GM12892 (cell line): ENCODE results near the gene SBF1.

Experiments
- DNase-seq: peaks from one replicate; pipeline ENCODE4 v3.0.0; 2011; ENCODE audit not compliant: insufficient read length
- FAIRE-seq: peaks from 2 replicates; lab custom pipeline; 2011; peaks lifted over from hg19 to GRCh38; lab: Jason Lieb, UNC
- POLR2A ChIP-seq: IDR thresholded peaks from 2 replicates; pipeline ENCODE4 v1.6.1; 2011; ENCODE audit warnings: low read depth, low read length, control low read depth
- POLR2AphosphoS5 ChIP-seq: IDR thresholded peaks from 2 replicates; pipeline ENCODE4 v1.6.1; 2011; ENCODE audit warnings: low read depth, low read length, control low read depth
- TAF1 ChIP-seq: IDR thresholded peaks from 2 replicates; pipeline ENCODE4 v1.6.1; 2011; ENCODE audit warnings: low read depth, mild to moderate bottlenecking, control low read depth, low read length, borderline replicate concordance

Gene SBF1

GRCh38 chr22:50468626-50469025 is 6.2 kb downstream of the SBF1 start:
- FAIRE-seq = no peak

GRCh38 chr22:50467773-50468440 is 6.9 kb downstream of the SBF1 start:
- FAIRE-seq (no peak), DNase-seq (no peak)
- TF ChIP-seq POLR2AphosphoS5 (no peak), TAF1 (no peak), POLR2A (no peak)

More at GRCh38 chr22:50468626-50469025, 6.2 kb downstream of the SBF1 start:
- no peak for TF ChIP-seq POLR2A
- TF ChIP-seq POLR2AphosphoS5 = no peak
- no peak for TF ChIP-seq TAF1
- DNase-seq = no peak

- no peak for TF ChIP-seq POLR2AphosphoS5
- no peak for TF ChIP-seq TAF1
- no peak for TF ChIP-seq POLR2A
- DNase-seq = no peak
- no peak for FAIRE-seq
Measured at GRCh38 chr22:50467341-50467740, 7.5 kb downstream of the SBF1 start.

- no peak for TF ChIP-seq POLR2A
- no peak for TF ChIP-seq TAF1
- no peak for TF ChIP-seq POLR2AphosphoS5
- DNase-seq = no peak
- no peak for FAIRE-seq
Measured at GRCh38 chr22:50465066-50465930, 9.5 kb downstream of the SBF1 start.

GRCh38 chr22:50464451-50464850 is 10.4 kb downstream of the SBF1 start:
- DNase-seq = no peak
- FAIRE-seq = no peak

GRCh38 chr22:50463188-50463900 is 11.5 kb downstream of the SBF1 start:
- no peak for FAIRE-seq
- no peak for DNase-seq
- TF ChIP-seq POLR2AphosphoS5 (no peak), TAF1 (no peak), POLR2A (no peak)

More at GRCh38 chr22:50464451-50464850, 10.4 kb downstream of the SBF1 start:
- TF ChIP-seq POLR2AphosphoS5 = no peak
- no peak for TF ChIP-seq TAF1
- TF ChIP-seq POLR2A = no peak

GRCh38 chr22:50461979-50462540 is 12.8 kb downstream of the SBF1 start:
- TF ChIP-seq TAF1 = no peak
- TF ChIP-seq POLR2A = no peak
- TF ChIP-seq POLR2AphosphoS5 = no peak
- no peak for FAIRE-seq

GRCh38 chr22:50461536-50461935 is 13.3 kb downstream of the SBF1 start:
- no peak for FAIRE-seq
- TF ChIP-seq POLR2A (no peak), POLR2AphosphoS5 (no peak), TAF1 (no peak)

More at GRCh38 chr22:50461979-50462540, 12.8 kb downstream of the SBF1 start:
- DNase-seq = no peak

GRCh38 chr22:50460938-50461337 is 13.9 kb downstream of the SBF1 start:
- TF ChIP-seq TAF1 (no peak), POLR2A (no peak), POLR2AphosphoS5 (no peak)
- no peak for DNase-seq
- FAIRE-seq = no peak

More at GRCh38 chr22:50461536-50461935, 13.3 kb downstream of the SBF1 start:
- no peak for DNase-seq

GRCh38 chr22:50459496-50460140 is 15.2 kb downstream of the SBF1 start:
- DNase-seq (no peak), FAIRE-seq (no peak)
- TF ChIP-seq POLR2A (no peak), TAF1 (no peak), POLR2AphosphoS5 (no peak)

- DNase-seq (no peak), FAIRE-seq (no peak)
Measured at GRCh38 chr22:50459016-50459415, 15.8 kb downstream of the SBF1 start.

More at GRCh38 chr22:50459016-50459415, 15.8 kb downstream of the SBF1 start:
- TF ChIP-seq POLR2AphosphoS5 (no peak), TAF1 (no peak), POLR2A (no peak)
